Measurements from ENCODE around the gene FNDC3B. TPM values are rescaled to one million over a fixed set of nuclear protein-coding genes. Genes with fewer than 3 reads are reported as not detected.

The FNDC3B gene
- total and polyA plus RNA-seq, 2 donors (not counting 1 experiment from before 2014, with no cell fraction given): 1.2 to 9.2 TPM

- CTCF ChIA-PET: no interaction called here
Measured at GRCh38 chr3:172110127-172110779, 70.9 kb downstream of the FNDC3B start.

More at GRCh38 chr3:172110127-172110779, 70.9 kb downstream of the FNDC3B start:
- Histone ChIP-seq H3K9me3 (ENCODE audit: control extremely low read depth in 1 of 3, control insufficient read depth in 2 of 3, insufficient read depth in 1 of 3, low read length in 2 of 3) (peaks cover 0 to 1% (median 0%) of the 10 kb centered on the region in 3 donors), H2AFZ (ENCODE audit: insufficient read depth, low read depth, low read length, poor library complexity, severe bottlenecking) (no peak overlapping the region), H3K27ac (ENCODE audit: low read length in 2 of 2) (no peak overlapping the region), H3K79me2 (ENCODE audit: control insufficient read depth, insufficient read depth, low read length) (no peaks in the 10 kb centered on the region), H3K4me3 (ENCODE audit: control extremely low read depth in 1 of 5, extremely low read depth in 1 of 5, insufficient read depth in 1 of 5, low read depth in 2 of 5, low read length in 4 of 5) (no peak overlapping the region), H3K4me1 (ENCODE audit: control insufficient read depth in 2 of 2, insufficient read depth in 2 of 2, low read length in 2 of 2) (peaks cover 18 to 21% of the 10 kb centered on the region in 2 donors), H3K36me3 (replicated peaks in 1 of 2; ENCODE audit: control extremely low read depth in 1 of 2, control insufficient read depth in 1 of 2, extremely low read depth in 1 of 2, insufficient read depth in 2 of 2, low read length in 1 of 2) (no peaks in the 10 kb centered on the region), H4K20me1 (ENCODE audit: control insufficient read depth, insufficient read depth, low read length, poor library complexity, severe bottlenecking) (peaks cover 5% of the 10 kb centered on the region), H3K4me2 (replicated peaks; ENCODE audit: low read depth, low read length, poor library complexity, severe bottlenecking) (no peak overlapping the region), H3K27me3 (replicated peaks in 1 of 4; ENCODE audit: control extremely low read depth in 1 of 4, control insufficient read depth in 3 of 4, insufficient read depth in 4 of 4, low read length in 3 of 4) (peaks cover 0 to 54% (median 42%) of the 10 kb centered on the region in 4 experiments), H3K9ac (ENCODE audit: low read length) (no peak overlapping the region)
- intact Hi-C loops (cut with micrococcal nuclease): no loop called here
- no peak for ATAC-seq (ENCODE audit: low read depth)
- WGBS (ENCODE audit: insufficient coverage): no CpG with 5 or more reads among the region's 3 CpGs
- Mint-ChIP-seq H3K27me3 (peaks cover 70% of the 10 kb centered on the region), H3K4me3 (no peak overlapping the region), H3K9me3 (ENCODE audit: insufficient read depth) (no peaks in the 10 kb centered on the region), H3K4me1 (peaks cover 21% of the 10 kb centered on the region), H3K27ac (no peak overlapping the region)
- TF ChIP-seq CTCF (IDR thresholded peaks at IDR 0.05): no peak
- TF ChIP-seq EZH2 (IDR thresholded peaks at IDR 0.05; ENCODE audit: borderline replicate concordance, insufficient read depth, low read depth, low read length, poor library complexity, severe bottlenecking): no peak
- no peak for DNase-seq
- POLR2A ChIA-PET: no interaction called here

Data from B cell (primary cell).